Activated T-cell treated with anti-CD3 and anti-CD28 coated beads for 1 hour (primary cell): ENCODE data around the gene MPP2.
"Not testable (repeated sequence)": the region's sequence is repeated elsewhere in the genome, so short reads cannot be mapped to it uniquely, and the experiment has no call there.

Experiments
- DNase-seq: peaks from one replicate; pipeline ENCODE4 v3.0.0-alpha.2; 2020; ENCODE audit warnings: low read depth

MPP2 gene

DNA sequence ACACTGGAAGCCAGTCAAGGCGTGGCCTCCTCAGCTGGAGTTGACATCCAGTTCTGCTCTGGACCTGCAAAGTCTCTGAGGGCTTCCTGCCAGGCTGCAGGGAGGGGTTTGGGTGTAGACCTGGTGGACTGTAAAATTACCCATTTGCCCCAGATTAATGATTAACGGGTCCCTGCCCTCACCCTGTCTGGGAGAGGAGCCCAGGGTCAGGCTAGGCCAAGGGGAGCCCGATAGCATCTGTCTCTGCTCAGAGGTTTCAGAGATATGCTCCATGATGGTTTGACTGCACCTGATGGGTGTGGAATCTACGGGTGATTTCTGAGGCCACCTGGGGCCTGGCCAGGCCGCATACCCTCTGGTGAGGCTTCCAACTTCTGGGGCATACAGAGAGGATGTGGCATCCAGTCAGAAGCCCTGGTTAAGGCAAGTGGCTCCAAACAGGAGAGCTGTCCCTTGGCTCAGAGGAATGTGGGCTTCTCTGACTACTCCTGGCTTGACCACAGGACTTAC, 23.8 kb upstream of the MPP2 start:
- DNase-seq = no peak

DNA sequence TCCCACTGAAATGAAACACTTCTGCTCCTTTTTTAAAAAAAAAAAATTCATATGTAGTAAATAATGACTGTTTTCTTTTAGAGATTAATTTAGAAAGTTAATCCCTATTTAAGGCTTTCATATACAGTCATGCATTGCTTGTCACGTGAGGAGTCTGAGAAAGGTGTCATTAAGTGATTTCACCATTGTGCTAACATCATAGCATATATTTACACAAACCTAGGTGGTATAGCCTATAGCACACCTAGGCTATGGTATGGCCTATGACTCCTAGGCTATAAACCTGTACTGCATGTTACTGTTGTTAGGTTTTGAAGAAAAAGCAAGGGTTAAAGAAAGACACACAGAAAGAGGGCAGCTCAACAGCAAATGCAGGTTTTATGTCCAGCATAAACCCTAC, 21.3 kb upstream of the MPP2 start:
- no peak for DNase-seq

DNA sequence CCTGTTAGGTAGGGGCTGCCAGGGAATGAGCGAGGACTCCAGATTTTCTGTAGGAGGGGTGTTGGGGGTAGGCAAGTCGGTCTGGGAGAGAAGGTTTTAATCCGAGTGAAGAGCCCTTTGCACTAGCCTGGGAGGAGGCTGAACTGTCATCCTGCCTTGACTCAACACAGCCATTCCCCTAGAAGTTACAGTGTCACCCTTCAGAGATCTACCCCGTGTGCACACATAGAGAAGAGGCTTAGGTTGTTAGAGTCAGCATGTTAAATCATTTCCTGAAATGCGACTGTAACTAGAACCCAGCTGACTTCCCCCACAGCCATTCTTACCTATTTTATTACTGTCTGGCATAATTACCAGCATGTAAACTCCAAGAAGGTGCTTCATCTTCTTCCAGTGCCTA, 20.6 kb upstream of the MPP2 start:
- not testable (repeated sequence) for DNase-seq

DNA sequence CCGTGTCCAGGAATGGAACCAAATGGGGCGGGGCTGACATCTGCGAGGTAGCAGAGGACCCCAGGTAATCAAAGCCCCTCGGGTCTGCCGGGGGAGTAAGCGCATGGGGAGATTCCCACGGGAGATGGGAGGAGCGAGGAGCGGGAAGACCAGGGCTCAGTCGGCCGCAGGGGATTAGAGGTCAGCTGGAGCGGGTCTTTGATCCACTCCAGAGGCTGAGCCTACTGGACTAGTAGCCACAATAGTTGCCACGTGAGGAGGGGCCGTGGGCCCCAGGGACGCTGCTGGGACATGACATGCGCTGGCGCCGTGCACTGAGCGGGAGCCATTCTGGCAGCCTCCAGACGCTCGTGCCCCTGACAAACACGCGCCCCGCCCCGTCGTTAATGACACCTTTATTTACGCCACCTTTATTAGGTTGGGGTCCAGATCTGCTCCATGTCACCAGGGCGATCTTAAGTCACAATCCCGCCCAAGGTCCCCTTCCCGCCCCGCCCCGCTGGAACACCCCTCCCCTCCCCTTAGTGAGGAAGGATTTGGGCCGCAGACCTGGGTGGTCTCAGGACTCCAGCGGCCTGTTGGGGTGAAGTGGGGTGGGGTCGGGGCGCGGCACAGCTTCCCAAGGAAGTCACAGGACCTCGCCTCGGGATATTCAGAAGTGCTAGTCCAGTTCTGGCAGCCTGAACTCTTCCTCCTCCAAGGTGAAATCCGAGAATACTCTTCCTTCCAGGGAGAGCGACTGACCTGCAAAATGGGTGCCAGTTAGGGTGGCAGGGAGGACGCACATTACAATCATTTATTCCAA, 19.9 kb upstream of the MPP2 start:
- no peak for DNase-seq

GRCh38 chr17:43924558-43924957, 17.2 kb upstream of the MPP2 start:
- no peak for DNase-seq

DNA sequence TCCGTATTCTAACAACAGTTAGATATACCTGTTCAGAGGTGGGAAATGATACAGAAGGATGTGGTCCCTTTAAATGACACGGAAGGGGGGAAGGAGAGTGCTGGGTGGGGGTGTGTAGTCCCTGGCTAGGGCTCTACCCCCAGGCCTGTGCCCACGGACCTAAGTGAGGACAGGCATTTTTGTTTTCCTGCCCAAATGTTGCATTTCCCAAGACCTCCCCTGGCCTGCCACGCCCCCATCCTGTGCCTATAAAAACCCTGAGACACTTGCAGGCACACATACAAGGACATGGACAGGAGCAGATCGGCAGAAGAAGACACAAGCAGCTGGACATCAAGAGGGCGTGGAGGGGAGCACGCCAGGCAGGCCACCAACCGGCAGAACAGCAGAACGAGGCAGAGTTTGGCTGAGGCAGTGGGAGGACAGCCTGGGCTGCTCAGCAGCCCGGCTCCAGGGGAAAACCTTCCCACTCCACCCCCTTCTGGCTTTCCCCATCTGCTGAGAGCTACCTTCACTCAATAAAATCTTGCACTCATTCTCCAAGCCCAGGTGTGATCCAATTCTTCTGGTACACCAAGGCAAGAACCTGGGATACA, 13.3 kb upstream of the MPP2 start:
- no peak for DNase-seq

DNA sequence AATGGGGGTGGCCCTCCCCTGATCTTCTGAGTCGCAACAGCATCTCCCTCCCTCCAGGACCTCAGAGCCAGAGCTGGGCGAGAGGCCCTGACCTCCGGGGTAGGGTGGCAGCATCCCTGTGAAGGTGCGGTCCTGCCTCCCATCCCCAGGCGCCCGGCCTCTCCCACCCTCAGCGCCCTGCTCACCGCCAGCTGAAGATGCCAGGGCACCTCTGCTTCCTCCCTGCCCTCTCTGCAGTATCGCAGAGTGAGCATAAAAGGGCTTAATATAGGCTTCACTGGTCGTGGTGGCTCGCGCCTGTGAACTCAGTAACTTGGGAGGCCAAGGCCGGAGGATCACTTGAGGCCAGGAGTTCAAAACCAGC, 10.7 kb upstream of the MPP2 start:
- DNase-seq = no peak

- DNase-seq = peak; percentile 44
These were observed 10.2 kb upstream of the MPP2 start for GRCh38 chr17:43917348-43918025.

DNA sequence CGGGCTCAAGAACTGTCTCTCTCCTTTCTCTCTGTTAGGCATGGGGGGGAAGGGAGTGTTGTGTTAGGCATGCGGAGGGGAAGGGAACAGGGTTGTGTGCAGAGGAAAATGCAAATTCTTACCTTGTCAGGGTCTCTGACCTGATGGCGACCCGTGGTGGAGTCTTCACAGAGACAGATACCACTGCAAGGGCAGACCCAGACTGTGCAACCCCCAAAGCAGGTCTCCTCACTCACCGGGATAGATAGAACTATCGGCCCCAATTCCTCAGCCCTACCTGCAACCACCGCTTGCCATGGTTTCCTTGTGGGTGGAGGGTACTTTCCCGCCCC, 9.6 kb upstream of the MPP2 start:
- no peak for DNase-seq

DNA sequence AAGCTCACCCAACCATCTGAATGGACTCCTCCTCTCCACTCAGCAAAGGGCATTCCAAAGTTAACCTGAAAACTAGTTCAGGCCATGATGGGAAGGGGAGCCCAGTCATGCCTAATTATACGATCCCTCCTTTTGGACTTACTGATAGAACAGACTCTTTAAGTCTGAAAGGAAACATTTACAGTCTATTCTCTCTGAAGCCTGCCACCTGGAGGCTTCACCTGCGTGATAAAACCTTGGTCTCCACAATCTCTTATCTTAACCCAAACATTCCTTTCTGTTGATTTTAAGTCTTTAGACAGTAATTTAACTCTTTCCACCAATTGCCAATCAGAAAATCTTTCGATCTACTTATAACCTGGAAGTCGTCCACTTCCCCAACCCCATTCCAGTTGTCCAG, 9.0 kb upstream of the MPP2 start:
- no peak for DNase-seq

DNA sequence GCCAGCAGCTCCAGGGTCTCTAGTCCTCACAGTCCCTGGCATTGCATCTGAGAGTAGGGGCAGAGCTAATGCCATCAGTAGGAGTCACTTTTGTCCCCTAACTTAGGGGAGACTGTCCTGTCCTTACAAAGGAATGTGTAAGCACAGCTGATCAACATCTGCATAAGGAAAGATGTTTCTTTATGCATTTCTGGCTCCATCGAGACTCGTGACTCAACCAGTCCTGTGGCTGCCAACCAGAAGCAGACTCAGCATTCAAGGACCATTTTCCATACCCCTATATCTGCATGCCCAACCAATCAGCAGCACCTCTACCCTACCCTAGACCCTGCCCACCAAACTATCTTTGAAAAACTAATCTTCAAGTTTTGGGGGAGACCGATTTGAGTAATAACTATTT, 8.2 kb upstream of the MPP2 start:
- DNase-seq = no peak

DNA sequence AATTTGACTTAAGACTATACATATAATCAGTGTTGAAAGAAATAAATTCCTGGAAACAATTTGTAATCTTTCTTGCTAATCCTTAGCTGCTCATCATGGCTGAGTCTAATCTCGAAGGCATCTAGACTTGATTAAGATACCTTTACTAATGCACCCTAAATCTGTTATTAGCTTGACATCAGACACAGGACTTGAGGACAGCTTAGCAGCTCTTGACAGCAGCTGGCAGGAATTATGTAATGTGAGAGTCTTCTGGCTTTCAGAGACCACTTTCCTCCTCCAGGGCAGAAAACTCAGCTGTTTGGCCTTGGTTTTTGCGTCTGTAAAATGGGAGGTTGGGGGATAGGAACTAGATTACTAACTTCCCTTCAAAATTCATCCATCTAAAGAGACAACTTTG, 7.1 kb upstream of the MPP2 start:
- DNase-seq = no peak

- DNase-seq = no peak
These were observed 6.2 kb upstream of the MPP2 start for GRCh38 chr17:43913584-43913983.

DNA sequence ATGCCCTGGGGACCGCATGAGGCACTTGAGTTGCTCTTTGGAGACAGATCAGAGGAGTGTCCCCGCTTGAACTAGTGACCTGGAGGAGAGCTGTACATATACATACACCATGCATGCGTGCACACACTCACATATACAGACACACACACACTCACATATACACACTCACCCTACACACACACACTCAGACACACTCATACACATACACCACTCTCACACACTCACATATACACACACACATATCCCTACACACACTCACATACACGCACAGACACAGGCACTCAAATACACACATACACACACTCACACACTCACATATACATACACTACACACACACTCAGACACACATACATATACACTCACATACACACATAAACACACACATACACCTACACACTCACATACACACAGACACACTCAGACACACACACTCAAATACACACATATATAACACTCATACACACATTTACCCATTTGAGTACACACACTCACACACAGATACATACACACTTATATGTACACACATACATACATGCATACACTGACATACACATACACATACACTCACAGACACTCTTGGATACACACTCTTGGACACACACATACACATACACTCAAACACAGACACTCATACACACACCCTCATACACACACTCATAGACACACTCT, 5.4 kb upstream of the MPP2 start:
- no peak for DNase-seq

DNA sequence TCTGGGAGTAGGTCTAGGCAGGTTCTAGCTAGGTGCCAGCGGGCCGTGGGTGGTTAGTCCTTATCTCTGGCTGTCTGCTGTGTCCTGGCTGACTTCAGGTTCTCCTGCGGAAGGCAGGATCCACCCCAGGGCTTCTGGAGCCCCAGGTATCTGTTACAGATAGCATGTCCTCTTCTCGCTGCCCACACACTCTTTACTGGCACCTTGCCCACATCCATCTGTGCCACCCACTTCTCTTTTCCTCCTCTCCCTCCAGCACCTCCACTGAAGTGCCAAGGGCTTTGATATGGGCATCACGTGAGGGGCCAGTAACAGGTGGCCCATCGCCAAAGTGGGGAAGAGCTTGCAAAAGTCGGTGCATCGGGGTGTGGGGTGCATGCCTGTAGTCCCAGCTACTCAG, 4.6 kb upstream of the MPP2 start:
- DNase-seq = no peak

DNA sequence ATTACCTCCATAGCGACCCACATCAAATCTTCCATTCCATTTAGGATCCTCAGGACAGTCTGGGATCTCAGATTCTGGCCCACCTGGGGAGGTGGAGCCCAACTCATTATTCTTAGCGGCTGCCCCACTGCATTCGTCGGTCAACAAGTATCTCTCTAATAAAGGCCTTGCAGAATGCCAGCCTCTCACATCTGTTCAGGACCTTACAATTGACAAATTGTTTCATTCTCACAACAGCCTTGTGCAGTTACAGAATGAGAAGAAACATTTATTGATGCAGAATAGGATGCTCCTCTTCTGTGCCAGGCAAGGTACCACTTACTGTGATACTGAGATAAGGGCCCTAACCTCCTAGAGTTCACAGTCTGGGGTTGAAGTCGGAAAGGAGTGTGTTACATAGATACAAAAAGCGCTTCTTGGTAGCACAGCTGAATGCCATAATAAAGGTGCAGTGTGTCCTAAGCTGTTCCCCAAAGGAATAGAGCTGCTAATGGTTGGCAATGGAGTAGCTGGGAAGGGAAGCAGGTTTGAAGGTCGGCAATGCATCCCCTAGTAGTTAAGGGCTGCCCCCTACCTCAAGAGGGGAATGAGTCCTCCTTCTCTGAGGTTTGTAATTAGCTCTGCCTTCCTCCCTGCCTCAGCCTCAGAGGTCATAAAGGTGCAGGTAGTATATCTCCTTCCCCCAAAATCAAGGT, 2.3 kb upstream of the MPP2 start:
- DNase-seq = no peak

DNA sequence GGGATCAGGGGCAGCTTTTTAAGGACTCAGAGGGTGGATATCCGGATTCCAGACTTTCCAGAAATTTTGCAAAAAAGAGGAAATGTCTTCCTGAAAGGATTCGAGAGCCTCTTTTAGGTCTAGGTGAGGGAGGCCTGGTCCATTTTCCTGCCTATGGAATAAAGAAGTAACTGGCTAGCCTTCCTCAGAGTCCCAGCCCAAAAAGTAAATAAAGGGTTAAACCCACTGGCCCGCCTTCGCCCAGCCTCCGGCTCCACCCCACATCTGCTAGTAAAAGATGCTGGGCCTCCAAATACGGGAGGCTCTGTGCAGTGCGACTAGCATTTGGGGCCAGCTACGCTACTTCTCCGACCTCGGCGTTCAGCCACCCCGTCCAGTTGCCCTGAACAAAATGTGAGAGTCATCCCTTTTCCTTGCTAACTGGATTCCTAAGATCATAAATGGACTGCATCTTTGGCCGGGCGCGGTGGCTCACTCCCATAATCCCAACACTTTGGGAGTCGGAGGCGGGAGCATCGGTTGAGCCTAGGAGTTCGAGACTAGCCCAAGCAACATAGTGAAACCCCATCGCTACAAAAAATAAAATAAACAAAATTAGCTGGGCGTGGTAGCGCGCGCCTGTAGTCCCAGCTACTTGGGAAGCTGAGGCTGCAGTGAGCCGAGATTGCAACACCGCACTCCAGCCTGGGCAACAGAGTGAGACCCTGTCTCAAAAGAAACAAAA, 824 bp upstream of the MPP2 start:
- DNase-seq = peak; percentile 40

DNA sequence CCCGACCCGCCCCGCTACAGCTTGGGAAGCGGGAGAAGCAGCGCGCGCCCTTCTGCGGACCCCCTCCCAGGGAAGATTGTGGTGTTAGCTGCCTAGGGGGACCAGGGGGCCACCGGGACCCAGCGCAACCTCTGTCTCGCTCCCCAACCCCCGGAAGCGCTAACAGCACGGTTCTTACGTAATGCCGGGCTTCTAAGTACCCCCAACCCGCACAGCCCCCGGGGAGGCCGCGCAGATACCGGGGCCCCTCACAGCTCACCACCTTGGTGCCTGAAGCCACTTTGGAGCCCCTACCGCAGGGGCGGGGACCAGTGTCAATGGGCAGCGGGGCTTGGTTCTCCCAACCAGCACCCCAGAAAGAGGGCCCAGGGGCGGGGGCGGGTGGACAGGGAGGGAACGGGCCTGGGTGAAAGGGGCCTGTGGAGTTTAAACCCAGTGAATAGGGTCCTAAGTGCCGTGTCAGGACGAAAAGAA, 348 bp downstream of the MPP2 start:
- DNase-seq = no peak

DNA sequence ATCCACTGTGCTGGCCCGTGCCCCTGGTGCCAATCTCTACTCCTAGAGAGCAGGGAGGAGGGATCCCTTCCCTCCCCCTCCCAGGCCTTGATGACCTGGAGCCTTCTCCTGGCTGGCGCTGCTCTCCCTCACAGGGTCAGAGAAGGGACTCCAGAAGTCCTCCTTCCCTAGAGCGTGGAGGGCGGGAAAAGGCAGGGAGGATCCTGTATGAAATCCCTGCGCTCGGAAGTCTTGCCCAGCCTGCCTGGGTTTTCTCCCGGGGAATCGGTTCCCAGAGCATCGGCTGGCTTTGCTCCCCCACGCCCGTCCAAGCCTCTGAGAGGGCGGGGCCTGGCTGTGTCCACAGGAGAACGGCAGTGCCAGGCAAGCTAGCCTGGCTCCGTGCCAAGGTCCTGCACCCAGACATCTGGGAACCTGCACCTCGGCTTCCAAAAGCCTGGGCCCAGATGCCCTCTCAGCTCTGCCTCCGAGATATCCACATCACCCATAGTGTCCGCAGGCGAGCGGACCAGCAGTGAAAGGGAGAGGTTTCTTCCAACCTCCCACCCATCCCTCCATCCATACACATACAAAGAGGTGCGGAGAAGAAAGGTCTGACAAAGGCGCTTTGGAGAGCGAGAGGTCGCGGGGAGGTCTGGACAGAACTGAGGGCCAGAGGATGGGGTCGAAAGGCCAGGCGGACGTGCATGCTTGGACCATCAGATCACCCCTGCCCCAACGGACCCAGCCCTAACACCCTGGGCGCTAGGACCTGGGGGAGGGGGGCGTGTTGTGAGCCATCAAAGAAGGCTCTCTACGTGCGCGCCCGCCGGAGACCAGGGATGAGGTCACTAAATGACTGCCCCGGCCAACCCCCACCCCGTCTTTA, 1.1 kb downstream of the MPP2 start:
- DNase-seq = peak; percentile 28

DNA sequence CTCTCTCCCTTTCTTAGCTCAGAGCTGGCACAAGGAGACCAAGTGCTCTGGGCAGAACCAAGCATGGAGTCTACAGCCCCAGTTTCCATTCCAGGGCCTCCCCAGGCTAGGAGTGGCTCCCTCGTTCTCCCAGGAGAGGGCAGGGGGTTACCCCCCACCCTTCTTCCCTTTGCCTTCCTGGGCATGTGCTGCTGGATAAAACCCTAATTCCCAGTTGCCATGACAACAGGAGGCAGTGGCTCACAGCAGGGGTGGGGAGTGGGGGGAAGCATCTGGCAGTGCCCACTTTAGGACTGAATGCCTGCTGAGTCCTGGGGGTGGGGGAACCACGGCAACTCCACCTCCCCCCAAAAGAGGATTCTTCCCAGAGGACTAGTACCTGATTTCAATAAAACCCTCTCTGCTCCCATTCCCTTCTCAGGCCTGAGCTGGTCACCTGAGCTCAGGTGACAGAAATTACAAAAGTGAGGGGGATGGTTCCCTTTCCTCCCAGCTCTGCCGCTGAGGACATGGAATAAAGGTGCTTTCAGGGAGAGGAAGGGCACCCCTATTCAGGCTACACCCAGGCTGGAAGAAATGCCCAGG, 1.8 kb downstream of the MPP2 start:
- DNase-seq = no peak
